G401.6 (cell line): ENCODE data around the gene FGF4.
"Not testable (repeated sequence)": the region's sequence is repeated elsewhere in the genome, so short reads cannot be mapped to it uniquely, and the experiment has no call there.

ENCODE experiments used
- FAIRE-seq: peaks from 2 replicates; lab custom pipeline; 2012; peaks lifted over from hg19 to GRCh38; lab: Jason Lieb, UNC

Gene FGF4

DNA sequence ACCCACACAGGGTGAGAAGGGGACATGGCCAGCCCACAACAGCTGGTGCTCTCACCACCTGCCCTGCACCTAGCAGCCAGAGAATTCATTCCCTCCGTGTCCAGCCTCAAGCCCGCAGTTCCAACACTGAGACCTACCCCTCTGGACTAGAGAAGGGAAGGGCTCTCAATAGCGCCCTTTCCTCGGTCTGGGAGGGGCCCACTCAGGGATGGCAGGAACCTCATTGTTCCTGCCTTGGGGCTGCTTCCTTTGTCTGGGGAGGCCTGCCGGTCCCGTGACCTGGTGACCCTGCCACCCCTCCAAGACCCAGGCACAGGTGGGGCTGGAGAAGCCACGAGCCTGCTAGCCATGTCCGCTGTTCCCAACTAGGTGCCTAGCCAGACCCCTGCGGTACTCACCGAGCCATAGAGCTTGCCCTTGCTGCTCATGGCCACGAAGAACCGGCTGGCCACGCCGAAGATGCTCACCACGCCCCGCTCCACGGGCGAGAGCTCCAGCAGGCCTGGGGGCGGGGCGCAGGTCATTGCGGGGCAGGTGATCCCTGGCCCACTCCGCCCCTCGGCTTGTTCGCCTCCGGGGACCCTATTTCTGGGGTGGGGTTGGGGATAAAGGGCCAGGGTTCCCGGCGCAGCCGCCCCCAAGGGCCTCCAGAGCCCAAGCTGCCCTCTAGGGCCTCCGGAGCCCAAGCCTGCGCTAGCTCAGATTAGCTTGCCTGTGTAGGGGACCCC is 1.4 kb downstream of the FGF4 start:
- no peak for FAIRE-seq

DNA sequence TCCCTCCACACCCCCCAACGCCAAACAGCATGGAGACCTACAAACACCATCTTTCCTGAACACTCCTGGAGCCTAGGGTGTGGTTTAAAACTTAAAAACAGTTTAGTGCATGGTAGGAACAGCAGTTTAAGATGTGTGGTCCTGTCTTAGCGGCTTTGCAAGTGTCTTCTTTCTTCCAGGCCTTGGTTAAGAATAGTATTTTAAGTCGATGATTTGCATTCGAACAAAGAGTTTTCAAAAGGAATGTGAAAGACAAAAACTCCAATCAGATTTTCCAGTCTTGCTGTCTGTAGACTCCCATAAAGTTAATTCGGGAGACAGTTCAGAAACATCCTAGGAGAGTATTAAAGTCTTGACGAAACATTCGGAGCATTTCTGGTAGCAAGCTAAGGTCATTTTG is 3.7 kb downstream of the FGF4 start:
- no peak for FAIRE-seq

DNA sequence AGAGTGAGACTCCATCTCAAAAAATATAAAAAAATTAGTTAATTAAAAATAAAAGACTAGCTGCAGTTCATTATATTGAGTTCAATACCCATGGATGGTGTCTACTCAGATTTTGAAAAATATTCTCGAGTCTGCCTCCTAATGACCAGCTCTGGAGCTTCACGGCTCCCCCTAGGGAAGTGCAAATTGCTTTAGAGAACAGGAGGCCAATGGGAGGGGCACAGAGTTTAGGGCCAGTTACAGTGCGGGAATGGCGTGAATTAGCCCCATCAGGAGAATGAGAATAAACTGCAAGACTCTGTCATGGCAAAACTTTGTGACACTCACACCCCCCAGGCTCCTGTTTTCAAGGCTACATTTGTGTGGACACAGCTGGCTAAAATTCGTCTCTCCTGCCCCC is 4.6 kb downstream of the FGF4 start:
- no peak for FAIRE-seq

DNA sequence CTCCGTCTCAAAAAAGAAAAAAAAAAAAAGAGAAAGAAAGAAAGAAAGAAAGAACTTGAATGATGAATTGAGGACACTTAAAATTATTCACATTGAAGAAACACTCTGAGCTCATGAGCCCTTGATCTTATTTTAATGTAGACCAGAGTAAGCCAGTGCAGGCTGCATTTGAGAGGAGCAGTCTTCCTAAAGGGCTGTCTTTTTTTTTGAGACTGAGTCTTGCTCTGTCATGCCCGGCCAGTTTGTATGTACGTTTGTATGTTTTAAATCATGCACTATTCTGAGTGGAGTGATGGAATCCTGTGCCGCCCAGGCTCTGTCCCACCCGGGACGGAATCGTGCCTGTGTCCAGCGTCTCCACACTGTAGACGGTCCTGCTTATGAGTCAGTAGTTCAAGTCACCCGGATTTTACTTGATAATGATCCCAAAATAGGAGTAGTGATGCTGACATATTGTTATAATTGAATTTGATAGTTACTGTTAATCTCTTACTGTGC is 9.6 kb downstream of the FGF4 start:
- no peak for FAIRE-seq

DNA sequence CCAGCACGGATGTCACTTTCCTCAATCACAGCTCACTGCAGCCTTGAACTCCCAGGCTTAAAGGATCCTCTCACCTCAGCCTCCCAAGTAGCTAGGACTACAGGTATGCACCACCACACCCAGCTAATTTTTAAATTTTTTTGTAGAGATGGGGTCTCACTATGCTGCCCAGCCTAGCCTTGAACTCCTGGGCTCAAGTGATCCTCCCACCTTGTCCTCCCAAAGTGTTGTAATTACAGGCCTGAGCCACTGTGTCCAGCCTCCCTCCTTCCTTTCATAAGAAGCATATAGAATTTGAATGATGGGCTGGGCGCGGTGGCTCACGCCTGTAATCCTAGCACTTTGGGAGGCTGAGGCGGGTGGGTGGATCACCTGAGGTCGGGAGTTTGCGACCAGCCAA is 10.2 kb downstream of the FGF4 start:
- FAIRE-seq, result not testable (repeated sequence)

DNA sequence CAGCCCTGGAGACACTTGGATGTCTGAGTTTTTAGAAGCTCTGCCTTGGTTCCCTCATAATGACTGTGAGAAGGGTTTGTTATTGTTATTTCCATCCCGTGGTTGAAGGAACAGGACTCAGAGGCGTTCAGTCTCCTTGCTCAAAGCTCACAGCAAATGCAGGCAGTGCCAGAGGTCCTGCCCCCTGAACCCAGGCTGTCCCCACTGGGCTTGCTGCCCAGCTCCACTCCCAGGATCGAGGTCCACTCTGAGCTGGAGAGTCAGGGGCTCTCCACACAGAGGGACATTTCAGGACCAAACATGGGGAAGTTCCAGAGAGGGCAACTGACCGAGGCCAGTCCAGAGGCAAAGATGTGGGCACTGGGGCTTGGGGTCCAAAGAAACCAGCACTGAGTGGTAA is 14.8 kb downstream of the FGF4 start:
- no peak for FAIRE-seq

DNA sequence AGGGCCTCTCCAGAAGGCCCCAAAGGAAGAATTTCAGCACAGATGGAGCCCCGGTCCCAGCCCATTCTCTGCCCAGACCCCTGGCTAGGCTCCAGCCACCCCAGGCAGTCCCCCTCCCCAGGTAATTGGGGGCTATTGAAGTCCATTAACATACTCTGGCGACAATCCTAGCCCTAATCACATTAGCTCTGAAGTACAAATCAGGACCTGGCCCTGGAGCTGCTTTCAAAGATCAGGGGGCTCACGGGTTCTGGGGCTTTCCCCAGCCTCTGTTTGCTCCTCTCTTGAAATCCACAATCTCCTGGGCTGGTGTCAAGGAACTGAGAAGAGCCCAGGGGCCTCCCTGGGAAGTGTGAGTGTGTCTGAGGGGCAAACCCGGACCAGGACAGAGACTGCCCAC is 22.3 kb downstream of the FGF4 start:
- no peak for FAIRE-seq

DNA sequence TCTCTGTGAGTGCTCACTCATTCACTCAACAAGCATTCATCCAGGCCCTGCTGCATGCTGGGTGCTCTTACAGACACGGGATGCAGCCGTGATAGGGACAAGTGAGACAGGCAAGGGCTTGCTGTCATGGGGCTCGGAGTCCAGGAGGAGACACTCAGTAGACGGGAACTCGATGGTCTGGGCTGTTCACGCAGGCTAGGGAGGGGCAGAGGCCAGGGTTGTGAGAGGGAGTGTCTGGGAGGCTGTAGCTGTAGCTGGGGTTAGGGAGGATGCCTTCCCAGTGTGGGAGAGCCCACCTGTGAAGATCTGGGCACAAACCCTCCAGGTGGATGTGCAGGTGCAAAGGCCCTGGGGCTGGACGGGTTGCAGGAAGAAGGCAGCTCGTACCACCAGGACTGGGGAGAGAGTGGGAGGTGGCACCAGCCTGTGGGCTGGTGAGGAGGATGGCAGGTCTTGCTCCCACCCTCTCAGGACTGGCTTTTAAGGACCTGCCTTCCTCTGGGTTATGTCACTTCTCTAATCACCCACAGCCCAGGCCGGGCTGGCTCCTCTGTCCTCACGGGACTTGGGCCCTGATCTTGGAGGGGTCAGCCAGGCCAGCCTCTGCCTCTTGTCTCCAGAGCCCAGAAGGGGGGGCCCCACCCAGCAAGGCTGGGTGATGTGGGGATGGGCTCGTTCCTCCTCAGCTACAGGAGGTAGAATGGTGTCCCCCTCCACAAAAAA is 24.1 kb downstream of the FGF4 start:
- no peak for FAIRE-seq

DNA sequence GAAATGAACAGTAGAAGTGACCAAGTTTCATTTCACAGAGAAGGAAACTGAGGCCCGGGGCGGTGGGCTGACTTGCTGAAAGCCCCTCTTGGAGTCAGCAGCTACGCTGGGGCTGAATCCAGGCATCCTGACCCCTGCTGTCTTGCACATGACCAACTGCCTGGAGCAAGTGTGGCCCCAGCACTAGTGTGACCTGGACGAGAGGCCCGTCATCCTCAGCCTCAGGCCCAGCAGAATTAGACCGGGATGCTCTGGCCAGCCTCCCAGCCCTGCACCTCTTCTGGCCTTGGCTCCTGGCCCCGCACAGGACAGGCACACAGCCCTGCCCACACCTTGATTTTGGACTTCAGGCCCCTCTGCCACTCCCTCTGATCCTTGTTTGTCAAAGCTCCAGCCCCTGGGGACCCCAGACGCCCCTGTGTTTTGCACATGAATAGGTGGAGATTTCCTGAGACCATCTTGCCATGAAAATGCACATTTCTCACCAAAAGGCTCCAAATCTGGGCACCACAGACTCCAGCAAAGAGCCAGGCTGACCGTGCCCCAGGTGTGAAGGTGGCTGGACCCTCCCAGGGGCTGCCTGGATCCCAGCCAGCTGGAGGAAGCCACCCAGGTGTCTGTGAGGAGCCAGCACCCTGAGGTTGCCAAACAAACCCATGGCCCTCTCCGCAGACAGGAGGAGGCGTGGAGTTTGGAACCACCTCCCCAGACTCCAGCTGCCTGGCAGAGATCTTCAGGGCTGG is 24.9 kb downstream of the FGF4 start:
- no peak for FAIRE-seq

DNA sequence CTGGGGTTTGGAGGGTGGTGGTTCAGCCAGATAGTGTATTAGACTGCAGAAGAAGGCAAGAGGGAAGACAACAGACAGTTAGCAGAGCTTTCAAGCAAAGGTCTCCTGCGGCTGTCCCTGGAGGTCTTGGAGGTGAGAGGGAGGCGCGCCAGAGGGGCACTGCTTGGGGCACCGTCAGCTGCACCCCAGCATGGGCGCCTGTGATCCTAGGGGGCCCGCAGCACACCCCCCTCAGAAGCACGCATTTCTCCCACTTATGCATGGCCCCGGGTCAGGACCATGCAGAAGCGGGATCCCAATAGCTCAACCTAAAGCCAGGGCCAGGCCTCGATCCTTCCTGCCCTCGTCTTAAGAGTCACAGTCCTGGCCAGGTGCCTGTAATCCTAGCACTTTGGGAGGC is 26.5 kb downstream of the FGF4 start:
- FAIRE-seq, result no peak

DNA sequence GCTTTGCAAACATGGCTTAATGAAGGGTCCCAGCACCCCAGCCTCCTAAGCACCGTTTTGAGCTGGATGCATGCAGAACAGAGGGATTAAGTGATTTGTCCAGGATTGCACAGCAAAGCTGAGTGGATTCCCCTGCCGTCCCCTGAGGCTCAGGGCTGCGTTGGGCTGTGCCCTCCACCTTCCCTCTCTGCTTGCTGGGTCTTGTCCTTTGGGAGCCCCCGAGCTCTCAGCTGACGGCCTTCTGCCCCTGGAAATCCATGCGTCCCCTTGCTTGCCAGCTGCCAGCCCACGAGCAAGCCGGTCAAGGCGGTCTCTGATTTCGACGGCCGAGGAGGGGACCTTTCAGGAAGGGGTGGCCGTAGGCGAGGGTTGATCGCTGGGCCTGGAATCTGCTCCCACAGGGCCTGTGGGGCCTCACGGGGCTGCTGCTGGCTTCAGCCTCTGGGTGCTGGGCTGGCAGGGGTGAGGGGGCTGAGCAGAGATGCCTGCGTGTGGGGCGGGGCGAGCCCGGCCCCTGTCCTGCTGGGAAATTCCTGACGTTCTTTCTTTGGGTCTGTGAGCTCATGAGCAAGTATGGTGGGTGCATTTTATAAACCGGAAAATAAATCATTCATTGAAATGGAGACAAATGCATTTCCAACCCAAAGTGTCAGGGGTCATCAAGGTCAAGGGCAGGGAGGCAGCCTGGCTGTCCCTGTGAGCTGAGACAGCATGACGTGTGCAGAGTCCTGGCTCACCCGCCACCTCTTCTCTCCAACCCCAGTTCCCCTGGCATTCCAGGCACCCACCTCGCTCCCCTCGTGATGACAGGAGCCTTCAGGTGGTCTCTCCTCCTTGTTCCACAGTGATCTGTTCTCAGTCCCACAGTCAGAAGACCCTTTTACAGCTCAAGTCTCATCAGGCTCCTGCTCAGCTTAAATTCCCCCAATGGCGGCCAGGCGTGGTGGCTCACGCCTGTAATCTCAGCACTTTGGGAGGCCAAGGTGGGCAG is 28.1 kb downstream of the FGF4 start:
- FAIRE-seq, result no peak

DNA sequence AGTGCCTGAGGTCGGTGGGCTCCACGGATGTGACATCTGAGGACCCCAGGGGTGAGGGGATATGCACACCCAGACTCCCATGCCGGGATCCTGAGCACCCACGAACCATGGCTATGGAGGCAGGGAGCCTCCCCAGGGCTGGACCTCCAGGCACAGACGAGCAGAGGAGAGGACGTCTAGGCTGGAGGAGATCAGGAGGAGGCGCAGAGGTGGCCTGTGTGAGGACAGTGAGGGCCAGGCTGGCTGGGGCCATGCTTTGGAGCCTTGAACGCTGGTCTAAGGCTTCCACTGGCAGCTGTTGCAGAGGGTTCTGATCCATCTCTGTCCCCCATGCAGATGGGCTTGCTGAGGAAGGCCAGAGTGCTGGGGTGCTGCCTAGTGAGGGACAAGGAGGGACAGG is 29.0 kb downstream of the FGF4 start:
- no peak for FAIRE-seq

DNA sequence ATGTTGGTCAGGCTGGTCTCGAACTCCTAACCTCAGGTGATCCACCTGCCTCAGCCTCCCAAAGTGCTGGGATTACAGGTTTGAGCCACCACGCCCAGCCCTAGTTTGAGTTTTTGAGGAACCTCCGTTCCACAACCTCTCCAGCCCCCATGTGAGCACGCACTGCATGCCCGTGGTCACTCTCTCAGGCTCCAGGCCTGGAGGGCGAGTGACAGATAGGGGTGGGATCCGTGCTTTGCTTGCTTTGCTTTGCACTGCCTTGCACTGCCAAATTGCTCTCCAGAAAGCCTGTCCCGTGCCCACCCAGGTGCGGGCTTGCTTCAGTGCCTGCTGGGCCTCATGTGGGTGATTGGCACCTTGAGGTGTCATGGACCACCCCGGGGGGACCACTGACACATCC is 29.9 kb downstream of the FGF4 start:
- FAIRE-seq, result no peak

DNA sequence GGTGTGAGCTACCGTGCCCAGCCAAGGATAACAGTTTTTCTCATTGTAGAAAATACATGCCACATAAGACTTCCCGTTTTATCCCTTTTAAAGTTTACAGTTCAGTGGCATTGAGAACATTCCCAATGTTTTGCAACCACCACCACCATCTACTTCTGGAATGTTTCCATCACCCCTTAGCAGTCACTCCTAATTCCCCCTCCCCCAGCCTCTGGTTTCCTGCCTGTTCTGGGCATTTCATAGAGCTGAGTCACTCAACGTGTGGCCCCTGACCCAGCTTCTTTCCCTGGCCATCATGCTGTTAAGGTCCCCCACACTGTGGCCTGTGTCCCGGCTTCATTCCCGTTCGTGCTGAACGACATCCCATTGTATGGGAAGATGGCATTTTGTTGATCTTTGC is 30.7 kb downstream of the FGF4 start:
- FAIRE-seq, result no peak

DNA sequence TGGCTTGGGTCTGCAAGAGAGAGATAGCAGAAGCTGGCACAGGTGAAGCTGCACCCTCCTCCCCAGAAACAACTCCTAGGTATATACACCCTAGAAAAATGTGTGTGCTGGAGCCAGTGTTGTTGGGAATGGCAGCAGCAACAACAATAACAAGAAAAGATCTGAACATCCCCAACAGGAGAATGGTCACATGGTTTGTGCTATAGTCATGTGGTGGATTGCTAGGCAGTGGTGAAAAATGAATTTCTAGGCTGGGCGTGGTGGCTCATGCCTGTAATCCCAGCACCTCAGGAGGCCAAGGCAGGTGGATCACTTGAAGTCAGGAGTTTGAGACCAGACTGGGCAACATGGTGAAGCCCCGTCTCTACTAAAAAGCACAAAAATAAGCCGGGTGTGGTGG is 40.3 kb downstream of the FGF4 start:
- FAIRE-seq, result no peak

DNA sequence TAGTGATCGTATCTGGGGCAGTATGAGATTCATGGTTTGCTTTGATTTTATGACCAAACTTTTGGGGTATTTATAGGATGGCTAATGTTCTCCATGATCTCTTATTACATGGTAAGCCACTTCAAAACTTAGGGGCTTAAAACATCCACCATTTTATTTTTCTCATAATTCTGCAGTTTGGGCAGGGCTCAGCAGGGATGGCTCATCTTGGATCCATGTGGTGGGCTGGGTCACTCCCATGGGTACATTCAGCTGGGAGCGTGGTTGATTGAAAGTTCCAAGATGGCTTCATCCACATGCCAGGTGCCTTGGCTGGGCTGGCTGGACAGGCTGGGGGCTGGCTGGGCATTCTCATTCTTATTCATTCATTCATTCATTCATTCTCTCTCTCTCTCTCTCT is 40.8 kb downstream of the FGF4 start:
- no peak for FAIRE-seq

DNA sequence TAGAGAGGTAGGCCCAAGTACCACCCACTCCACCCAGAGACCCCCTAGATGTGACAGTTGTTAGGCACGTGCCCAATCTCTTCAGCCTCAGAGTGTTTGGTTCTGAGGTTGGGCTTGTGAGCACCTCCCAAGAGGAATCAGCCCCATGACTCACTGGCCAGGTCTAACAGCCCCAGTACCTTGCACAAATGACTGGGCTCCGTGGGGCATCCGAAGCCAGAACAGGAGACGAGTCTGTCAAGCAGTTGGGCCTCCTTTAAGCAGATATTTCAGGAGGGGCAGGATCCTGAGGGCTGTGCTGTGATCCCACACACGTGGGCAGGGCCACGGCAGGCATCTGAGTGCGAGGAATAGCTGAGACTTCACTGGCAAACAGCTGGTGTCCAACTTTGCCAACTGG is 42.2 kb downstream of the FGF4 start:
- FAIRE-seq, result no peak

DNA sequence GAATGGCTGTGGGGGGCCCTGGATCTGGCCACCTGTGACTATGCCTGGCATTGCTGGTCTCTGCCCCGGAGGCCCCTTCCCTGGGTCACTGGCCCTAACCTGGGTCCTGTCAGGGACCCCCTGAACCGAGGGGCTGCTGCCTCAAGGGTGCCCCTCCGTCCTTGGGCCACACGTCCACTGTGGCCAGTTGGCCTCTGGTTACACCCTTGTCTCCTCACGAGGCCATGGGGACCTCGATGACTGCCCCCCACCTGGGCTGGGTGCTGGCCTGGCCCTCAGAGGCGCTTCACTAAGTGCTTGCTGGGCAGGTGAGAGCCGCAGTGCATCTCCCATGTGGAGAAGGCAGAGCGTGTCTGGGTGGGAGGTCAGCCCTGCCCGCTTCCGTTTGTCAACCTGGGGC is 44.0 kb downstream of the FGF4 start:
- FAIRE-seq, result no peak

DNA sequence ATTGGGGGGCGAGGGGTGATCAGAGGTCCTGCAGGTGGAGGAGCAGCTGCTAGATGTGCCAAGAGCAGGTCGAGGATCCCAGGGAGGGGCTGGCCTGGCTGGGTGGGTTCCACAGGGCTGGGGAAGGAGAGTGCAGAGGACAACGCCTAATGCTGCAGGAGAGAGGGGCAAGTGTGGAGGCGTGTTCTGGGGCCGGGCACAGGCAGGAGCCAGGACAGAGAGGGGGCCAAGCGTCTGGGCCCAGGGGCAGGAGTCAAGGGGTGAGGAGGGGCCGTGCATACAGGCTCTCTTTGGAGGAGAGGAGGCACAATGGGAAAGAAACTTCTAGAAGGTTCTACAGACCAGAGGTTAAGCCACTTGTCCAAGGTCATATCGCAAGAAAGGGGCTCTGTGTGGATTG is 44.6 kb downstream of the FGF4 start:
- no peak for FAIRE-seq

DNA sequence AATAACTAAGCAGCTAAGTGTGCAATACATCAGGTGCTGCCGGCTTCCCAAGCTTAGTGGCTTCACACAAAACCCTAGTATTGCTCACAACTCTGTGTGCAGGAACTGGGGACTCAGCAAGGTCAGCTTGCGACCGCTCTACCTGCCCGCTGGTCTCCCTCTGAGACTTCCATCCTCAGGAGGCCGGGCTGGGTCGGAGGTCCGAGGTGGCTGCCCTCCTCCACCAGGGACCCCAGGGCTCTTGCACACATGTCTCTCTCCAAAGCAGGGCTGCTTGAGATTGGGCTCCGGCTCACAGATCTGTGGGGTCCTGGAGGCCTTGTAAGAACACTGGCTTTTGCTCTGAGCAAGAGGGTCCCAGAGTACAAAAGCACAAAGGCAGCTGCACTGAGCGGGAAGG is 45.9 kb downstream of the FGF4 start:
- no peak for FAIRE-seq

DNA sequence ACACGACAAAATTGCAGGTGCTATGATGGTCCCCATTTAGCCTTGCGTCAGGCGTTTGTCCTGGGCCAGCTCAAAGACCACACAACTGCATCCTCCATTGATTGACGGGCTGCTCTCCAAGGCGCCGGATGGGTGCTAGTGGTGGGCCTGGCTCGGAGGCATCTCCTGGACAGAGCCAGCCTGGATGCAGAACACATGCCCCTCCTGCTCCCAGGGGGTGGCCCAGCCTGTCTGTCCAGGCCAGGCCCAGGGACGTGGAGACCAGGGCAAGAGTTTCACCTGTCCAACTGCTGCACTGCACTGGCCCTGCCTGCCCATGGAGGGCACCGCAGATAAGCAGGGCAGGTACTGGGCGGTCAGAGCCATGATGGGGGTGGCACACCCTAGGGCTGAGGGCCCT is 47.9 kb downstream of the FGF4 start:
- FAIRE-seq, result no peak

DNA sequence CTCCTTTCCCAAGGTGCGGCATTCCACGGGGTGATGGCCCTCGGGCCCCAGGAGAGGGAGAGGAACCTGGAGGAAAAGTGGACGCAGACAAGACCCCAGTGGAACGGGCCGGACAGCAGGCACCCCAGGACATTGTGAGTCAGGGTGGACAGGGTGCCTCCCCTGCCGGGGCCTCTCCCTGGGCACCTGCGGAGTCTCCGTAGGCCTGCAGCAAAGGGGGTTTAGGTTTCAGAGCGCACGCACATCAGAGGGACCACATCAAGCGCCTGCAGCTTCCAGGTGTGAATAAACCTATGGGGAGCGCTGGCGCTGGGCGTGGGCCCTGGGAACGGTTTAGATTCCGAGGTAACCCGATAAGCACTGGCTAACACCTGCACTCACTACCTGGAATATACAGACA is 48.7 kb downstream of the FGF4 start:
- no peak for FAIRE-seq
